GM21526 (cell line): ENCODE measurements around the gene EFTUD2.

Experiments used
- ATAC-seq: cut with Tn5 transposase; IDR thresholded peaks from one replicate; pipeline ENCODE4 v1.9.1; 2021; ENCODE audit warnings: moderate library complexity; ENCODE audit not compliant: unreplicated experiment, low FRiP score

The EFTUD2 gene

DNA sequence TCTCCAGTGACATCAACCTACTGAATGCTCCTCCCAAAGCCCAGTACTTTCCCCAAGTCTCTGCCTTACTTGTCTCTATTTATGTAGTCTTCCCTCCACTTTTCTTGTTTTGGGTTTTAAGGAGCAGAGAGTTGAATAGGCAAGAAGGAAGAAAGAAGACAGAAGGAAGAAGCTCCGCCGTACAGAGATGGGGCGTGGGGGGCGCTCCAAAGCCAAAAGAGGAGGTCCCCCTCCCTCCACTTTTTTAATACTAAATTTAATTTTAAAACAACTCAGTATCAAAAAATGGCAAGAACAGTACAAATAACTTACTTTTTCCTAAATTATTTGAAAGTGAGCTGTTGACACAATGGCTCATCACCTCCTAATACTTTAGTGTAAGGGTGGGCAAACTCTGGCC is 4.6 kb downstream of the EFTUD2 start:
- ATAC-seq = no peak

DNA sequence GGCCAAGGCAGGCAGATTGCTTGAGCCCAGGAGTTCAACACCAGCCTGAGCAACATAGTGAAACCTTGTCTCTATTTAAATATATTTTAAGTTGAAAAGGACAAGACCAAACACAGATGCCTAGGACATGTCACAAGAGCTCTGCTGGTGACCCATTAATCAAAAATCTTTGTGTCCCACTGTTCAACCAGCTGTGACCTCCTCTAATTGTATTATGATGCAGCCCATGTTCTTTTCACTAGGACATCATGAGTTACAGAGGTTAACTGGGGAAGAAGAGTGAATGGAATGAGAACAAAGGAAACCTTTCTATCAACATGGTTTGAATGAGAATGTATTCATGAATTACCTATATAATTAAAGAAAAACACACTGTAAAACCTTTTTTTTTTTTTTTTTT is 7.0 kb downstream of the EFTUD2 start:
- no peak for ATAC-seq

DNA sequence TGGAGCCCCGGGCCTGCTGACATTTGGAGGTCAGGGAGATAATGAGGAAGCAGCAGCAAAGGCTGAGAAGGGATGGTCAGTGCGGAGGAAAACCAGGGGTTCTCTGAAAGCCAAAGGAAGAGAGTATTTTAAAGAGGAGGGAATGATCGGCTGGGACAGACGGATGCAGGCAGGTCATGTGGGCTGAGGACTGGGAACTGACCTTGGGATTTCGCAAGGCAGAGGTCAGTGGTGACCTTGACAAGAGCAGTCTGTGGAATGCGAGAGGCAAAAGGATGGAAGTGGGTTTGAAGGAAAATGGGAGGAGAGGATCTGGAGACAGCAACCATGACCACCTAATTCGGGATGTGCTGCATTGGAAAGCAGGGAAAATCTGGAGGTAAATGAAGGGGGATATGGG is 10.2 kb downstream of the EFTUD2 start:
- no peak for ATAC-seq

DNA sequence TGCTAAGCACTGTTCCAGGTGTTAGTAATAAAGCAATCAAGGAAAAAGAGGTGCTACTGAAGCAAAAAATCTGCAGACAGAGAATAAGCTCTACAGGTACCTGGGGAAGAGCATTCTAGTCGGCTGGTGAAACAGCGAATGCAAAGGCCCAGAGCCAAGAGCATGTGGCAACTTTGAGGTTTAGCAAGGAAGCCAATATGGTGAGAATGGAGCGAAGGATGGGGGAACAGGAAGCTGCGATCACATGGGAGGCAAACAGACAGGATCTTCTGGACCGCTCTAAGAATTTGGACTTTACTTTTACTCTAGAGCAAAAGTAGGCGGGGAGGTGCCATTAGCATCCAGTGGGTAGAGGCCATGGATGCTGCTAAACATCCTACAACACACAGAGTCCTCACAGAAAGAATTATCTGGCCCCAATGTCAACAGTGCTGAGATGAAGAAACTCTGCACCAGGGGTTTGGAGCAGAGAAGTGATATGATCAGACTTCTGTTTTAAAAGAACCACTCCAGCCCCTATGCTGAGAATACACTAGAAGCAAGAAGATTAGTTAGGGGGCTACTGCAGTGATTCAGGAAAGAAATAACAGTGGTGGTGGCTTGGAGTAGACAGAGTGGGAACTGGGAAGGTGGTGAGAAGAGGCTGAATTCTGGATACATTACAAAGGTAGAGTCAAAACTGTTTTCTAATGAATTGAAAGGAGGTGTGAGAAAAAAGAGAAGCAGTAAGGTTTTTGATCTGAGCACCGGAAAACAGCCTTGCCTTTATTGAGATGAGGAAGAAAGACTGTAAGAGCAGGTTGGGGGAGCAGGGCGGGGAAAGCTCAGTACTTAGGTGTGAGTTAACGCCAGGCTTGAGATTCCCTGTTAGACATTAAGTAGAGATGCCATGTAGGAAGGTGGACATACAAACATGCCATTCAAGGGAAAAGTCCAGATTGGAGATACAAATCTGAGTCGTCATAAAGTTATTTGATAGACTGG is 11.0 kb downstream of the EFTUD2 start:
- ATAC-seq = no peak

DNA sequence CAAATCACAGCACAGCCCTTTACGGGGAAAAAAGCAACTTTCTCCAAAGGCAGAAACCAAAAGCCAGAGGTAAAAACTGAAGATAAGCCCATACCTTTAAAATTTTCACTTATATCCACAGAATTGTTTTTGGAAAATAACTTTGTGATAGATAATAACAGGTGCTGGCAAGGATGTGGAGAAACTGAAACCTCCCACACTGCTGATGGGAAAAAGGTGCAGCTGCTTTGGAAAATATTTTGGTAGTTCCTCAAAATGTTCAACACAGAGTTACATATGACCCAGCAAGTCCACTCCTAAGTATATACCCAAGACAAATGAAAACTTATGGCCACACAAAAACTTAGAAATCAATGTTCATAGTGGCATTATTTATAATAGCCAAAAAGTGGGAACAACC is 12.2 kb downstream of the EFTUD2 start:
- ATAC-seq = no peak

DNA sequence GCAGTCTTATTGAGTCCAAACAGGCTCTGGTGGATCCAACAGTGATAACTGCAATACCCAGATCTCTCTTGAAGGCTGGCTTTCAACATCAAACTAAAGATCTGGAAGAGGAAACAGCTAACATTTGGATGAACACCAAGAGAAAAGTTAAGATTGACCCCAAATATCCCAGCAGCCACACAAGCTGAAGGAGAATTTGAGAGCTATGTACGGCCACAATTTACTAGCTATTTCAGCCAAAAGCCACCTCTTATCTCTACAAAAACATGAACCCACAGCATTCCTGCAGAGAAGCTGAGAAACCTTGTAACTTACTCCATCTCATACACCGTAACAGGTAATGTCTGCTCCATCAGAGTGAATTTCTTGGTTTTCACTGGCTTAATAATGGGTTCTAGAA is 14.3 kb downstream of the EFTUD2 start:
- no peak for ATAC-seq

DNA sequence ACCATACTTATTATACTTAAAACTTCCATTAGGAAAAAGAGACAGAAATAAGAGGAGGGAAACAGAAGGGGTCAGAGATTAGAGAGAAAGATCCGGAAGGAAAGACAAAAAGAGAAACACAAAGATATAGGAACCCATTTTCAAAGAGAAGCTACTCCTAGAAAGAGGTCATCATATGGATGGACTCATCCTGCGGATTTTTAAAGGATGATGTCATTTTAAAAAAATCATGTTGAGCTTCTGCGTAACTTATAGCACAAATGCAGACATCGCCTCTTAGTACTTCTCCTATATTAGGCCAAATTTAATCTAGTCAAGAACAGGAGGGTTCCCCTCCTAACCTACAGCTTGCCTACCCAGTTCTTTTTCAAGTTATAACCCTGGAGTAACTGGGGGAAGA is 18.1 kb downstream of the EFTUD2 start:
- ATAC-seq = no peak

DNA sequence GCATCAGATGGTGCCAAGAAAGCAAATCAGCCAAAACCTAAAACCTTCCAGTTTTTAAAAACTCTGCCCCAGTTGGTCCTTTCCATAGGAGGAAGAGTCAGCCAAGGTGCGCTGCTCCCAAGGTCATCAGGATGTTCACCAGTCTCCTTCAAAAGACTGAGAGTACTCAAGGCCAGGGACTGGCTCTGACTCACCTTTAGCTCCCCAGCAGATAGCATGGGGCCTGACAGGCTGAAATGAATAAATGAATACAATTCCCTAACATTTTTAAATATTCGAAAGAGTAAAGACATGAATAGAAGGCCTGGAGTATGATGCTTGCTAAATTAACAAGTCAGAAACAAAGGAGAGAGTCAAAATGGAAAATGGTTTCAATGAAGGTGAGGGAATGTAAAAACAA is 19.2 kb downstream of the EFTUD2 start:
- ATAC-seq = no peak

DNA sequence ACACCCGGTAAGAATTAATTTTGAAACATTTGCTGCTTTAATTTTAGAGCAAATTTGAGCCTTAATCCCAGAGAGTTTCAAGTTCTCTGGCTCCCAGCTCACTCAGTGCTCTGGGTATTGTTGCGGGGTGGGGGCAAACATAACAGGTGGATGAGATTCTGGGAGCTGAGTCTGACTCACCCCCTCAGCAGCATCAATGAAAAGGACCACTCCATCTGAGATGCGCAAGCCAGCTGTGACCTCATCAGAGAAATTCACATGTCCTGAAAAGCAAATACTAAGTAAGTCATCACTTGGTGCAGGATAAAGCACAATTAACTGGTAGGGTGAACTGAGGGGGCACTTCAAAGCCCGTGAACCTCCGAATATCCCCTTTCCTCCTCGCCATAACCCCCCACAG is 19.9 kb downstream of the EFTUD2 start:
- no peak for ATAC-seq

DNA sequence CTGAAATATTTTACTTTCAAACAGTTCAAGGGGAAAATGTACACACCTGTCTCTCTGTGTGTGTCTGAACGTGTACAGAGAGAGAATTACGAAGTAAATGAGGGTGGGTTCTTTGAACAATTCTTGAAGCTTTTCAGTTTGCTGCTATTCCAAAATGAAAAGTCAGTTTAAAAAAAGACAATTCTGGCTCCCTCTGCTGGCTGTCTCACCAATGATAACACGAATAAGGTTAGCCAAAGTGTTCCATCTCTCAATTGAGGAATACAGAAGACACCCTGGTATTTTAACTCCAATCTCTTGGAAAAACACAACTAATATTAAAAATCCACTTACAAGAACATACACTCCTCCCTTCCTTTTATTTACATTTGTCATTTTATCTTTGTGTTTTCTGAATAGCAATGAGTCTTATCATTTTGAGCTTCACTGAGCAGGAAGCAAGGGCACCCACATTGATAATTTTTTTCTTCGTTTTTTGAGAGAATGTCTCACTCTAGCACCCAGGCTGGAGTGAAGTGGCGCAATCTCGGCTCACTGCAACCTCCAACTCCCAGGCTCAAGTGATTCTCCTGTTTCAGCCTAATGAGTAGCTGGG is 20.5 kb downstream of the EFTUD2 start:
- no peak for ATAC-seq

DNA sequence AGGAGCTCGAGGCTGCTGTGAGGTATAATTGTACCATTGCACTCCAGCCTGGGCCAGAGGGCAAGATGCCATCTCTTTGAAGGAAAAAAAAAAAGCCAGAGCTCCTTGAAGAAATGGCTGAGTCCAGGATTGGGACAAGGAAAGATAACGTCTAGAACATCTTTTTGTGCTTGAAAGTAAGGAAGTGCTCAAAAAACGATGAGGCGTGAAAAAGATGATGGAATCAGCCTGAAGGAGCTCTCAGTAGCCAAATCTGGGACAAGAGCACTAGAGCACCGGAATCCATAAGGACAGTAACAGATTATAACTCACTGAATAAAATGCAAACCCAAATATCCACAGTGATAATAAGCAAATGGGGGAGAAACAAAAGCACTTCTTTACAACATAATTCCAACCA is 22.1 kb downstream of the EFTUD2 start:
- no peak for ATAC-seq

DNA sequence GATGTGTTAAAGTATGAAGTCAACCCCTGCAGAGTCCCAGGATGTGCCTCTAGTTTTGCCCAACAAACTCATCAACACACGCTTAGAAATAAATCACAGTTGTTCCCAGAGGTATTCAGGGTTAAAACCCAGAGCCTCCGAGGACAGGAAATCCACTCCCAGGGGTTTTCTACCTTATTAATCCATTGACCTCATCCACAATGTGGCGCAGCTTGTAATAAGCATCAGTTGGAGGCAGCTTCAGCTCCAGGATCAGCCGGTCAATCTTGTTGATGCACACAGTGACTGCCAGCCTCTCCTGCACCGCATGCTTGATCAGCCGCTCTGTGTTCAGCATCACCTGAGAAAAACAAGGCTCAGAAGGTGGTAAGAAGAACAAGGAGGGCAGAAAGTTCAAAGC is 23.5 kb downstream of the EFTUD2 start:
- ATAC-seq = no peak

DNA sequence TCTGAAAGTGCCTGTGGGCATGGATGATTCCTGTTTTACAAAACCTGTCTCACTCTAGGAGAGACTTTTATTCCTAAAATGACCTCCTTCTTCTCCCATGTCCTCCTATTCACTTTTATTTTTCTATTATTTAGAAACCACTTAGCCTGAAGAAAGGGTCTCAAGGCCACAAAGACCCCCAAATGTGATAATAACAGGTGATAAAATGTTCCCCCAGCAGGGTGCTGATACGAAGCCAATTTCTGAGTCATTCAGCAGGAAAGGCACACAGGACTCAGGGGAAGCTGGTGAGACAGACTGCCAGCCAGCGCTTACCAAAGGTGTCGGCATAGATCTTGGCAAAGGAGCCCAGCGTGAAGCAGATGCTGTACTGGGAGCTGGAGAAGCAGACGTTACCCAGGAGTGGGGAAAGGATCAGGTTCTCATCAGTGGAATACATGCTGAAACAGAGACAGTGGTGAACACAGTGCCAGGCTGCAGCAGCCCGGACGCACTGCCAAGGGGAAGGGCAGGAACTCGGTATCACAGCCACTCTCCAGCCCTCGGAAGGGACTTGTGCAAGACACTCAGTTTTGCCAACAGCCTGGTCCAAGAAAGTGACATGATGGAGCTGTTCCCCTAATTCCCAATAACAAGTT is 27.0 kb downstream of the EFTUD2 start:
- no peak for ATAC-seq

DNA sequence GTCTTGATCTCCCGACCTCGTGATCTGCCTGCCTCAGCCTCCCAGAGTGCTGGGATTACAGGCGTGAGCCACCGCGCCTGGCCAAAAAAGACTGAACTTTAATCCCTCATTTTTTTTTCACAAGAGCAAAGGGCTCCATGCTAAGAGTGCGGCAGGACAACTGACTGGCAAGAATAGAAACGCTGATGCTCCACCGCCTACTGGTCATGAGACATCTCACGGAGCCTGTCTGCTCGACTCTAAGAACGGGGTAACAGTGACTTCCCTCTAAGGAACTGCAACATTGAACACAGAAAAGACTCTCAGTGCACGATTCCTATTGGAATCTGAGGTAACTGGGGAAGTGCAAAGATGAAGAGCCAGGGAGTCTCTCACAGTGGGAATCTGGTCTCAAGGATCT is 27.7 kb downstream of the EFTUD2 start:
- ATAC-seq = no peak

DNA sequence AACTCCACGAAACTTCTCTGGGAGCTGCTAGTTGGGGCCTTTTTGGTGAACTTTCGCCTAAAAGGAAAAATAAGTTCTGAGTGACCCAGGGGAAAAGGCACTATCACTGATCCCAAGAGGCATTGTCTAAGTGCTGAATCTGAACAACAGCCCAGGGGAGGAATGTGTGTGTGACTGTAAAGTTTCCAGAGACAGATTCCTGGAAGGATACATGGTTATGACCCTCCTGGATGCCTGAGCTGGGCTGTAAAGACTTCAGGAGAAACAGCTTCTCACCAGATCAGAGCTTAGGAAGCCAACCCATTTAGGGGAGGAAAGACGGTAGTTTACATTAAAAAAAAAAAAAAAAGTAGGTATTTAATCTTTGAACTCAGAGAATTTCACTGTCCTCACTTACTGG is 31.4 kb downstream of the EFTUD2 start:
- ATAC-seq = no peak

DNA sequence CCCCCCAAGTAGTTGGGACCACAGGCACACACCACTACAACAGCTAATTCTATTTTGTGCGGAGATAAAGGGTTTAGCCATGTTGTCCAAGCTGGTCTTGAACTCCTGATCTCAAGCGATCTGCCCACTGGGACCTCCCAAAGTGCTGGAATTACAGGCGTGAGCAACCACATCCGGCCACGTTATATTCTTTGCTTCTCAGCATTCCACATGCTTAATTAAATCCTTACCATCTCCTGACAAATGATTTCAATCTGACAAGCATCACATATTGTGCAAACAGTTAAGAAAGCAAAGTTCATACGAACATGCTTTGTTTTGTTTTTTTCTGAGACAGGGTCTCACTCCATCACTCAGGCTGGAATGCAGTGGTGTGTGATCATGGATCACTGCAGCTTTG is 33.3 kb downstream of the EFTUD2 start:
- no peak for ATAC-seq

DNA sequence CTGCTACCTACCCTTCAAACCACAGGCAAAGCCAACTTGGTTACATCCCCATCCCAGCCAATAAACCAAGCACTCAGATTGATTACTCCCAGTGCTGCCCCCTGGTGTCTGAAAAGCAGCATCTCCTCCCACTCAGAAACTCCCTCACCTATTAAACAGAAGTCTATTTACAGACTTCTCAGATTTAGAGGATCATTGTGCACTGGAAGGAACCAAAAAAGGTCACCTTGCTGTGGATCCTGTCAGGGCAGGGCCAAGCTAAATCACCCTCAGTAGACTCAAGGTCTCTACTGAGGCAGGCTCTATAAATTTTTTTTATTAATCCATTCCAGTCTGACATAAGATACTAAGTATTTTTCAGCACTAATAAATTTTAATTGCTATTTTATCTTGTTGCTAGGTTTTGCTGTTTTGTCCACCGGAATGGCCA is 34.0 kb downstream of the EFTUD2 start:
- ATAC-seq = no peak

DNA sequence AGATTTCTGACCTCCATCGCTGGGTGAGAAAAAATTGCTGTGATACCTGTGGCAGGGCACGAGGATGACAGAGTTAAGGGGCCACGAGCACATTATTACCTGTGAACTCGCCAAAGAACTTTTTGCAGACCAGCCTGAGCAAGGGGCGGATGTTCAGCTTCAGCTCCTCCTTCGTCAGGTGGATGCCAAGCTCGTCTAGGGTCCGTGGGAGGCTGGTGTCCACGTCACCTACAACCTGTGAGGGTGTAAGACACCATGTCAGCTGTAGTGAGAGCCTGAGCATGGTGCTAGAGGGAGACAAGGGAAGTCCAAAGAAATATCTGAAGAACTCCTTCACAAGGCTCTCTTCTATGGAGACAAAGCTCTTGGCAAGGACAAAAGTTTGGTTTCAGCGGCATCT is 34.4 kb downstream of the EFTUD2 start:
- ATAC-seq = no peak

DNA sequence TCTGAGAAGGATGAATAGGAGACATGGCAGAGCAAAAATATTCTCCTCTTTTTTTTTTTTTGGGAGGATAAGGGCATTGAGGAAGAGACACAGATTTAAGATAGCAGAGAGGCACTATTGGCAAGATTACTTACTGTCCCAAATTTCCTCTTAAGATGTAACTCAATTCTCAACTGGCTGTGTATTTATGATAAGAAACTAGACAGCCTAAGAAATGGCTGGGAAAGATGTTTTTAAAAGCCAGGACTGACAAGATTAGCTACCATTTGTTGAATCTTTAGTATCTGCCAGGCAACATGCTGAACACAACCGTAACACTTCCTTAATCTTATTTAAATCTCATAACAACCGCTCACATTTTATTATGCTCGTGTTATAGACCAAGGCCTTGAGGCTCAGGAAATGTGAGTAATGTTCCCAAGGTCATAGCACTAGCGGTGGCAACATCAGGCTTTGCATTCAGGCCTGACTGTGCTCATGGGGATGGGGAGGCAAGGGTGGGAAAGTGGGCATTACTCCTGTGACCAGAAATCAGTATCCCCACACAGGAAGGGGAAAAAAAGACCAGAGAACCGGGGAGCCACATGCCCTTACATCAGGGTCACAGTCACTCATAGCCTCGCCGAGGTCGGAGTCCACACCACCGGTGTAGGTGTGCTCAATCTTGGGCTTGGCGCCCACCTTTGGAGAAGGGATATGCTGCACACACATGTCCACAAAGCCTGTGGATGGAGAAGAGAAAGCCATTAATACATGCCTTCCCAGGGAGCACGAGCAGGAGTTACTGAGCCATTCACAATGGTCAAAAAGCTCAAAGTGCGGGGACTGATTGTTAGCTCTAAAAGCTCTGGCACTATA is 36.0 kb downstream of the EFTUD2 start:
- no peak for ATAC-seq

DNA sequence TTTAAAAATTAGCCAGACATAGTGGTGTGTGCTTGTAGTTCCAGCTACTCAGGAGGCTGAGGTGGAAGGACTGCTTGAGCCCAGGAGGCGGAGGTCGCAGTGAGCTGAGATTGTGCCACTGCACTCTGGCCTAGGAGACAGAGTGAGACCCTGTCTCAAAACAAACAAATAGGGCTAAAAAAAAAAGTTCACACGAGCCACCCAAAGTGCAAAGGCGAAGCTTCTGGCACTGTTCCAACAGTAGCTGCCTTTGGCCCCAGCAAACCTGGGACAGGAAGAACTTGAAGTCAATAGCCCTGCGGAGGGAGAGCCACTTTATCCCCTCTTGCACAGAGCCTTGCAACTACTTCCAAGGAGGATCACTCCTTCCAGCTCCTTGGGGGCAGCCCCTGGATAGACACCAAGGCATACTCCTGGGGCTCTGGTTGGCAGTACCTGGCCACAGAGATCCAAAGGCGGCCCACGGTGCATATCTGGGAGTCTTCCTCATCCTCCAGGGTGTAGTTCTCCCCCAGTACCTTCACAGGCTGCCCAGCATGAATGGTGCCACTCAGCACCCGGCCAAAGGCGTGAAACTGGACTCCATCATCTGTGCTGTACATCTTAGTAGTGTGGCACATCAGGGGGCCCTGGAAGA is 36.8 kb downstream of the EFTUD2 start:
- ATAC-seq = no peak
